ENCODE data around the gene BAIAP2. TPM values are rescaled to one million over a fixed set of nuclear protein-coding genes. Genes with fewer than 3 reads are reported as not detected.

The BAIAP2 gene
- polyA plus RNA-seq, 4 donors: 37.8 to 51.1 (median 44.0) TPM

DNA sequence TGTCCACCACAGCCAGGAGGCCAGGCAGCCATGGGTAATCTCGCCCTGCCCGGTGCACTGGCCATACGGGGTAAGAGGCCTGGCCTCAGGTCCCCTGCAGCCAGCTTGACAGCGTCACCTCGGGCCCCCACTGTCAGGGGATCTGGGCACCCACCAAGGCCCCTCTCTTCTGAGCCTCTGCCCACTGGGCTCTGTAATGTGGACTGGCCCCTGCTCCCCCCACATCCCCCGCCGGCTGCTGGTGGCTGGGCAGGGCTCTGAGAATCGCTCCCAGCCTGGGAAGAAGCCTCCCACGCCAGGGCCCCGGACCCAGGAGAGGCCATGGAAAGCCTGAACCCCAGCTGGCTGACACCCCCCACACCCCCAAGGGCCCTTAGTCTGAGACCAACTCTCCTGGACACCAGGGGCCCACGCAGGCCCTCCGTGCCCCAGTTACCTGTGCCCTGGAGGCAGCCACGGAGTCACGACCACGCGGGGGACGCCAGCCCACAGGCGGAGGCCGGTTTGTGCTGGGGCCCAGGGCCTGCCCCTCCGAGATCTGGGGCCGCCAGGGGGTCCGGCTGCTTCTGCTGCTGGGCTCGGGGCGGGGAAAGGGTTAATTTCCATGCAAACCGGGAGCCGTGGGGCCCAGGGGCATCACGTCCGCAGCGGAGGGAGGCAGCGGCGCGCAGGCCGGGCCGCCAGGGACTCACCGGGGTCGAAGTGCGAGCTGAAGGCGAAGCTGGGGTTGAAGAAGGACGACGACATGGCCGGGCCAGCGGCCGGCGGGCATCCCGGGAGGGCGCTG lies 130.5 kb downstream of the BAIAP2 start, which contains the start of gene PVALEF:
PVALEF (plus strand) TSS at position 262 of the 787 bp plus-strand sequence. CDS start 15,720 bp downstream, outside the sequence.
- DNase-seq (ENCODE audit: low read depth in 4 of 4, low spot score in 3 of 4): no peak

DNA sequence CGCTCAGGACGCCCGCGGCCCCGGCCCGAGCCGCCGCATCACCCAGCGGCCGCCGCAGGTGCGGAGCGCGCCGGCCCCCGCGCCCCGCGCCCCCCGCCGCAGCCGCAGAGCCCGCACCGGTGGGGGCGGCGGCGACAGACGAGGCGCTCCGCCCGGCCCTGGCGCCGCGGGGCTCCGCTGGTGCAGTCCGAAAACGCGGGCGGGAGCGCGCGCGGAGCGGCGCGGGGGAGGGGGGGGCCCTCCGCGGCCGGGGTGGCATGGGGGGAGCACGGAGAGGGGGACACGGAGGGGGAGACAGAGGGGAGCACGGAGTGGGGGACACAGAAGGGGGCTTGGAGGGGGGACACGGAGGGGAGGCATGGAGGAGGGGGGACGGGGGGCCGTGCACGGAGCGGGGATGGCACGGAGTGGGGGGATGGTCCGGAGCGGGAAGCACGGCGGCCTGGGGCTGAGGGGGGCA lies 131.1 kb downstream of the BAIAP2 start, which contains the start of gene AATK:
AATK (minus strand) TSS at position 189 of the 460 bp plus-strand sequence. CDS start 229 bp downstream, outside the sequence.
- DNase-seq (ENCODE audit: low read depth in 4 of 4, low spot score in 3 of 4): no peak

Other genes with a start within 250 kb of the BAIAP2 start
- 10 to 100 TPM; 27.3 to 34.5 (median 30.5) TPM for gene CHMP6, start 43.3 kb upstream of the BAIAP2 start, polyA plus RNA-seq (ENCODE audit: insufficient read length in 4 of 4)
- gene PVALEF, start 130.4 kb downstream of the BAIAP2 start, polyA plus RNA-seq (ENCODE audit: insufficient read length in 4 of 4): under 1 TPM in 3 of 4 donors, not detected in 1; 0.13 to 0.39 (median 0.23) TPM
- 1 to 10 TPM; 3.3 to 7.3 (median 3.6) TPM for gene AATK, start 131.1 kb downstream of the BAIAP2 start, polyA plus RNA-seq (ENCODE audit: insufficient read length in 4 of 4)
- gene CEP131, start 187.8 kb downstream of the BAIAP2 start, polyA plus RNA-seq (ENCODE audit: insufficient read length in 4 of 4): 10 to 100 TPM; 13.6 to 24.1 (median 14.6) TPM
- gene TEPSIN, start 203.9 kb downstream of the BAIAP2 start, polyA plus RNA-seq (ENCODE audit: insufficient read length in 4 of 4): 10 to 100 TPM; 16.3 to 27.7 (median 17.7) TPM
- 10 to 100 TPM; 46.3 to 55.4 (median 50.3) TPM for gene NDUFAF8, start 204.2 kb downstream of the BAIAP2 start, polyA plus RNA-seq (ENCODE audit: insufficient read length in 4 of 4)

Data from right renal pelvis (tissue), 4 donors.